ELF-1 (cell line): ENCODE data around the gene FFAR4.
A peak's percentile ranks its signal among the peaks of the same experiment; 100 is the strongest.

Source experiments
- DNase-seq: peaks from one replicate; pipeline ENCODE4 v3.0.0-alpha.2; 2016; ENCODE audit warnings: low read depth, low spot score

The FFAR4 gene

GRCh38 chr10:93572606-93573005 is 6.1 kb downstream of the FFAR4 start:
- DNase-seq, result no peak

GRCh38 chr10:93573051-93573909 is 6.8 kb downstream of the FFAR4 start:
- DNase-seq, result no peak

- DNase-seq, result no peak
These were observed 7.5 kb downstream of the FFAR4 start for GRCh38 chr10:93573924-93574323.

- DNase-seq, result no peak
These were observed 10.4 kb downstream of the FFAR4 start for GRCh38 chr10:93576888-93577287.

- DNase-seq, result no peak
These were observed 11.1 kb downstream of the FFAR4 start for GRCh38 chr10:93577565-93577964.

- no peak for DNase-seq
These were observed 12.6 kb downstream of the FFAR4 start for GRCh38 chr10:93579089-93579488.

GRCh38 chr10:93579985-93580711 is 13.7 kb downstream of the FFAR4 start:
- no peak for DNase-seq

GRCh38 chr10:93580828-93581227 is 14.4 kb downstream of the FFAR4 start:
- peak; percentile 64 for DNase-seq

GRCh38 chr10:93584445-93584844 is 18.0 kb downstream of the FFAR4 start:
- DNase-seq, result no peak

GRCh38 chr10:93589648-93590562 is 23.4 kb downstream of the FFAR4 start:
- no peak for DNase-seq

- DNase-seq, result no peak
These were observed 24.2 kb downstream of the FFAR4 start for GRCh38 chr10:93590638-93591037.

GRCh38 chr10:93591065-93591808 is 24.8 kb downstream of the FFAR4 start:
- DNase-seq, result no peak

- DNase-seq, result no peak
These were observed 26.8 kb downstream of the FFAR4 start for GRCh38 chr10:93593254-93593653.

- no peak for DNase-seq
These were observed 27.3 kb downstream of the FFAR4 start for GRCh38 chr10:93593749-93594148.

GRCh38 chr10:93594518-93594917 is 28.1 kb downstream of the FFAR4 start:
- DNase-seq, result no peak

- DNase-seq, result peak; percentile 44
These were observed 29.1 kb downstream of the FFAR4 start for GRCh38 chr10:93595378-93596161.

- peak; percentile 45 for DNase-seq
These were observed 30.1 kb downstream of the FFAR4 start for GRCh38 chr10:93596539-93596938.

GRCh38 chr10:93597075-93597599 is 30.7 kb downstream of the FFAR4 start:
- DNase-seq, result no peak

GRCh38 chr10:93598157-93598556 is 31.7 kb downstream of the FFAR4 start:
- no peak for DNase-seq

- DNase-seq, result no peak
These were observed 32.9 kb downstream of the FFAR4 start for GRCh38 chr10:93599335-93599734.
